Fibroblast of skin of right biceps (primary cell): ENCODE measurements around the gene FHDC1.
"Not testable (repeated sequence)": the region's sequence is repeated elsewhere in the genome, so short reads cannot be mapped to it uniquely, and the experiment has no call there.

Source experiments
- DNase-seq: peaks from one replicate; pipeline ENCODE4 v3.0.0-alpha.2; 2013

The FHDC1 gene, protein sequence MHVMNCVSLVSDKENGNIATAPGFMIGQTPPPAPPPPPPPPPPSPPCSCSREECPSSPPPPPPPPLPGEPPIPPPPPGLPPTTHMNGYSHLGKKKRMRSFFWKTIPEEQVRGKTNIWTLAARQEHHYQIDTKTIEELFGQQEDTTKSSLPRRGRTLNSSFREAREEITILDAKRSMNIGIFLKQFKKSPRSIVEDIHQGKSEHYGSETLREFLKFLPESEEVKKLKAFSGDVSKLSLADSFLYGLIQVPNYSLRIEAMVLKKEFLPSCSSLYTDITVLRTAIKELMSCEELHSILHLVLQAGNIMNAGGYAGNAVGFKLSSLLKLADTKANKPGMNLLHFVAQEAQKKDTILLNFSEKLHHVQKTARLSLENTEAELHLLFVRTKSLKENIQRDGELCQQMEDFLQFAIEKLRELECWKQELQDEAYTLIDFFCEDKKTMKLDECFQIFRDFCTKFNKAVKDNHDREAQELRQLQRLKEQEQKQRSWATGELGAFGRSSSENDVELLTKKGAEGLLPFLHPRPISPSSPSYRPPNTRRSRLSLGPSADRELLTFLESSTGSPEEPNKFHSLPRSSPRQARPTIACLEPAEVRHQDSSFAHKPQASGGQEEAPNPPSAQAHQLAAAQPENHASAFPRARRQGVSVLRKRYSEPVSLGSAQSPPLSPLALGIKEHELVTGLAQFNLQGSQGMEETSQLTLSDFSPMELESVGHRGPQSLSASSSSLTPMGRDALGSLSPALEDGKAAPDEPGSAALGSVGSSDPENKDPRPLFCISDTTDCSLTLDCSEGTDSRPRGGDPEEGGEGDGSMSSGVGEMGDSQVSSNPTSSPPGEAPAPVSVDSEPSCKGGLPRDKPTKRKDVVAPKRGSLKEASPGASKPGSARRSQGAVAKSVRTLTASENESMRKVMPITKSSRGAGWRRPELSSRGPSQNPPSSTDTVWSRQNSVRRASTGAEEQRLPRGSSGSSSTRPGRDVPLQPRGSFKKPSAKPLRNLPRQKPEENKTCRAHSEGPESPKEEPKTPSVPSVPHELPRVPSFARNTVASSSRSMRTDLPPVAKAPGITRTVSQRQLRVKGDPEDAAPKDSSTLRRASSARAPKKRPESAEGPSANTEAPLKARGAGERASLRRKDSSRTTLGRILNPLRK

GRCh38 chr4:152935631-152936445 lies at the start of gene FHDC1:
Gene FHDC1 (plus strand): TSS chr4:152936323. CDS start chr4:152943058, 6,735 bp downstream.
- DNase-seq, result no peak

DNA sequence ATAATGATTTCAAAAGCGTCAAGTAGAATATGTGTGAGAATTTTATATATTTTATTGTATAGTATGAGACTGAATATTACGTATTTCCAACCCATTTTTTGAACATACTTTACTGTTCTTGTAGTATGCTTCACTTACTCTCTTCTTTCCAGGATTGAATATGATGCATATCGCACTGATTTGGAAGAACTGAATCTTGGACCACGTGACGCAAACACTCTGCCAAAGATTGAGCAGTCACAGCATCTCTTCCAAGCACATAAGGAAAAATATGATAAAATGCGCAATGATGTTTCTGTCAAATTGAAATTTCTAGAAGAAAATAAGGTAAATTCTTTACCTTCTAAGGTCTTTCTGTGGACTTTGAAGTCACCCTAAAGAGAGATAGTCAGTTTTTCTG lies 48.1 kb upstream of the FHDC1 start:
- DNase-seq, result no peak

DNA sequence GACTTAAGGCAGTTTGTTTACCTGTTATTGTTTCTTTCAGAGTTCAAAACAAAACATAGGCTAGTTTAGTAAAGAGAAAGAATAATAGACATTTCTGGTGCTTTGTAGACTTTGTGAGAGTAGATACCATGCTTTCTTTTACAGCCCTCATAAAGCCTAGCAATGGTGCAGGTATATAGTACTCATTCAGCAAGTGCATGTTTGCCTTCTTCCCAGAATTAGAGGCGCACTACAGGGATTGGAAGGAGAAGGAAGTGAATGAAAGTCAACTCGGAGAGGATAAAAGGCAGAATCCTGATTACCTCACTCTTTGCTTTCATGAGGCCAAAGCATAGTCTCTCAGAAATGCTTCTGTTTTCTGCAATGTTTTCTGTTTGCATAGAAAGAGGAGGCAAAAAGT lies 43.1 kb upstream of the FHDC1 start:
- no peak for DNase-seq

- peak; percentile 79 for DNase-seq
Observed at GRCh38 chr4:152894673-152895072, 41.5 kb upstream of the FHDC1 start.

DNA sequence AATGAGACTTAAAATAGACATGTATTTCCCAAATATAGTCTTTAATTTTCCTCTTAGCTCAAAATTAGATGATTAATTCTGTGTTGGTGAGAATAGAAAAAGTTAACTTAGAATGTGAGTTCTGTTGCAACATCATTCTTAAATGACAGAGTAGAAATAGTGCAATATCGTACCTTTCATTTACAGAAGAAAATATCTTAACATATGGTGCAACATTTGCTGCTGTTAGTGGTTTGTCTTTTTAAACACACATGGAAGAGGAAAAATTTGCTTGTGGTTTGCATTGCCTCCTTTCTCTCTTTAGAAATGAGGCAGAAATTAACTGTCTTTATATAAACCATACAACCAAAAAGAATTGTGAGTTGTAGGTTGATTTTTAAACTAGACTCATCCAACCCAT lies 39.3 kb upstream of the FHDC1 start:
- peak; percentile 38 for DNase-seq

GRCh38 chr4:152898133-152898532 lies 38.0 kb upstream of the FHDC1 start:
- not testable (repeated sequence) for DNase-seq

DNA sequence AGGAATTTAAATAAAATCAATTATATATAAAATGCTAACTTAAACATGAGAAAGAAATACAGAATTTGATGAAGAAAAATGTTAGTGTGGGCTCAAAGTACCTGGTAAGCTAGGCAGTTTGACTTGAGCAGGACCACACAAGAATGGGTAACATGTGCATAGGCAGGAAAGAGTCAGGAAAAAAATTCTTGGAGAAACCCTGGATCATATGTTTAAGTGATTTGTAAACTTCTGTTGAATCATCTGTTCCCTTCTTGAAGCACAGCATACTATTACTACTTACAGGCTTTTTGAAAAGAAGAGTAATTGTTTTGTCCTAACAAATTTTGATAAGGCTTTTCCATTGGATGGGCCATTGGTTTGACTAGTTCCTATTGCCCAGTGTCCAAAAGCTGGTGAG lies 37.5 kb upstream of the FHDC1 start:
- no peak for DNase-seq

DNA sequence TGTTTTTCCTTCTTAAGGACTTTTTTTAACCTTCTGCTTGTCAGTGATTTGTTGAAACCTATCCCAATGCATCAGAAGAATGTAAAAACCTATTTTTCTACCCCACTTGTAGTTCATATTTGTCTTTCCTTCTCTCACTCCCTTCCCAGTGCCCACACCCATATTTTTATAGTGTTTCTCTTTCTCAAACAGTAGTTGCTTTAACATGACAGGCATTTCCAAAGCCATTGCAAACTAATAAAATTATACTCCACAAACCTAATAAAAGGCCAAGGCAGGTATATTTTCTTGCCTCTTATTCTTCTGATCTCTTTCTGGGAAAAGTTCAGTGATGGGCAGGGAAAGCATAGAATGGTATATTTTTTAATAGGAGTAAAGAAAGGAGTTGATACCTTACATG lies 35.7 kb upstream of the FHDC1 start:
- DNase-seq, result no peak

- DNase-seq, result no peak
Observed at GRCh38 chr4:152901205-152901604, 34.9 kb upstream of the FHDC1 start.

DNA sequence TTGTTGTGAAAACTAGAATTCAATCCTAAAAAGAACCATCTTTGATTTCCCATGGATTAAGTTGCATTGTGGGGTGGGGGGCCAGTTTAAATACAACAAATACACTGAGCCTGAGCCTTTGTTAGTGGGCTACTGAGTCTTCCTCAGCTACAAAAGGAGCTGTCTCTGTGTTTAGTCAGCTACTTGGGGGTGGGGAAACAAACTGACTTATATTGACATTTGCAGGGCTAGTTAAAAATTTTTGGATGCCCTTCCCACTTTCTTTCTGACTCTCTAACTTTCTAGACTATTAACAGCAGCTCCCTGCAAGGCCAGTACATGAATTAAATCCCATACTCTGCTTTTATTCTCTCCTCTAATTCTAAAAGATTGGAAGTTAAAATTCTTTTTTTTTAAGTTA lies 32.5 kb upstream of the FHDC1 start:
- no peak for DNase-seq

DNA sequence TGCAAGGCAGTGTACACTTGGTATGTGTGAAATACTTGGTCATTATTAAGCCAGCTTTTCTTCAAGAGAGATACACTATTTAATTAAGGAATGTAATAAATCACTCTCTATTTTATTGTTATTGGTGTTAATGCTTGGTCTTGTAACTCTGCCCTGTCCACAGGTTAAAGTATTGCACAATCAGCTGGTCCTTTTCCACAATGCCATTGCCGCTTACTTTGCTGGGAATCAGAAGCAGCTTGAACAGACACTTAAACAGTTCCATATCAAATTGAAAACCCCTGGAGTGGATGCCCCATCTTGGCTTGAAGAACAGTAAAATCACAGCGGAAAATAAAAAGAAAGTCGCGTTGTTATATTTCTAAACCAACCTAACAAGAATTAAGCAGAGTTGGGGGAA lies 26.2 kb upstream of the FHDC1 start:
- no peak for DNase-seq

DNA sequence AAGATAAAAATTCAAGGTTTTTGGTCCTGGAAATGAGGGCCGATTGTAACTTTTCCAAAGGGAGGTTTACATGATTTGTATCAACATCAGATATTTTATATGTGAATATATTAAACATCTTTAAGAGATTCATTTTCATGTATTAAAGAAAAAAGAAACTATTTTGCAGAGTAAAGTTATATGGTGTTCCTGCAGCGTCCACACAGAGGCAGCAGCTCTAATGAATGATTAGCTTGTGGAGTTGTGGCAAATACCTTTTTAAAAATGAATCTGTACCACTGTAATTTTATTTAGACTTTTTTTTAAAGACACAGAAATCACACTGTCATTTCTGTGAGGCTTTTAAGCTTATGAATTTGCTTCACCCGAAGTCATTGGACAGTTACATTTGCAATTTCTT lies 25.6 kb upstream of the FHDC1 start:
- DNase-seq, result no peak

GRCh38 chr4:152917543-152918395 lies 18.4 kb upstream of the FHDC1 start:
- DNase-seq, result no peak

DNA sequence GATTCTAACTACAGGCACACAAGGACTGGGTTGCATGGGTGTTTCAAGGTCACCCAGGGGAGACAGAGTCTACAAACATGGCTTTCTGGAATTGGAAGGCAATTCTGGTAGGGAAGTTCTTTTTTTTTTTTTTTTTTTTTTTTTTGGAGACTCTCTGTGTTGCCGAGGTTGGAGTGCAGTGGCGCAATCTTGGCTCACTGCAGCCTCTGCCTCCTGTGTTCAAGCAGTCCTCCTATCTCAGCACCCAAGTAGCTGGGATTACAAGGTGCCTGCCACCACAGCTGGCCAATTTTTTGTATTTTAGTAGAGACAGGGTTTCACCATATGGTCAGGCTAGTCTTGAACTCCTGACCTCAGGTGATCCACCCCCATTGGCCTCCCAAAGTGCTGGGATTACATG lies 16.3 kb upstream of the FHDC1 start:
- DNase-seq, result no peak

- peak; percentile 41 for DNase-seq
Observed at GRCh38 chr4:152920768-152921167, 15.4 kb upstream of the FHDC1 start.

DNA sequence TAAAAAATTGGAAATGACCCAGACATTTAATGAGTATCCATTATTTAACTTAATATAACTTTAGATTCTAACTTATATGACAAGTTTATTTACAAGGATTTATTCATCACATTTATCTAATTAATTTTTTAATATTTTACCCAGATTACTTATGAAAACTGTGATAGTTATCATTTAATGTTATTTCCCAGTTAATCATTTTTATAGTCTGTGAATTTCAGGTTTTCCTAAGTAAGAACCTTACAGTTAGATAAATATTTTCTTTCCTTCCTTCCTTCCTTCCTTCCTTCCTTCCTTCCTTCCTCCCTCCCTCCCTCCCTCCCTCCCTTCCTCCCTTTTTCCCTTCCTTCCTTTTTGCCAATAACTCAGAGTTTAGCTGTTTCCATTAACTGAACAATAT lies 14.8 kb upstream of the FHDC1 start:
- no peak for DNase-seq

- DNase-seq, result no peak
Observed at GRCh38 chr4:152925851-152926250, 10.3 kb upstream of the FHDC1 start.

DNA sequence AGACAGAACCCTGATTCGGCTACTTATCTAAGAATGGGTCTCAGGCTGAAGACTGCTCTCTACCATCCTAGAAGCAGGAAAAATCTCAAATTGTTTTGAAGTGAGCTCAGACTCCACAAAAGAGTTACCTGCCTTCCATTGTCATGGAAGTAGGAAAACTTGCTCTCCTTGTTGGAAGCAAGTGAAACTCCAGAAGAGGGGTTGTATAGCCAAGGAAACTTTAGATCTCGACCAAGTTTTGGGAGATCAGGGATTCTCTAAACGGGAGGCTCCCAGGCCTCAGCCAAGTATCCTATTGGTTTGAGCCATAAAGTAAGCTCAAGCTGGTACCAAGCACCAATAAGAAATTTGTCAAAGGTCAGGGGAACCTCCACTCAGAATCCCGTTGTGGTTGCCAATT lies 9.2 kb upstream of the FHDC1 start:
- DNase-seq, result no peak

DNA sequence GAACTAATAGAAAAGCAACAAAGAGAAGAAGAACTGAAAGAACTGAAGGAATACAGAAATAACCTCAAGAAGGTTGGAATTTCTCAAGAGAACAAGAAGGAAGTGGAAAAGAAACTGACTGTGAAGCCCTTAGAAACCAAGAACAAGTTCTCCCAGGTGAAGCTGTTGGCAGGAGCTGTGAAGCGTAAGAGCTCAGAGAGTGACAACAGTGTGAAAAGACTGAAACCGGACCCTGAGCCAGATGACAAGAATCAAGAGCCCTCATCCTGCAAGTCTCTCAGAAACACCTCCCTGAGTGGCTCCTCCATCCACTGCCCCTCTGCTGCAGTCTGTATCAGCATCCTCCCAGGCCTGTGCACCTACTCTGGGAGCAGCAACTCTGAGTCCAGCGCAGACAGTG lies 8.4 kb upstream of the FHDC1 start:
- no peak for DNase-seq

DNA sequence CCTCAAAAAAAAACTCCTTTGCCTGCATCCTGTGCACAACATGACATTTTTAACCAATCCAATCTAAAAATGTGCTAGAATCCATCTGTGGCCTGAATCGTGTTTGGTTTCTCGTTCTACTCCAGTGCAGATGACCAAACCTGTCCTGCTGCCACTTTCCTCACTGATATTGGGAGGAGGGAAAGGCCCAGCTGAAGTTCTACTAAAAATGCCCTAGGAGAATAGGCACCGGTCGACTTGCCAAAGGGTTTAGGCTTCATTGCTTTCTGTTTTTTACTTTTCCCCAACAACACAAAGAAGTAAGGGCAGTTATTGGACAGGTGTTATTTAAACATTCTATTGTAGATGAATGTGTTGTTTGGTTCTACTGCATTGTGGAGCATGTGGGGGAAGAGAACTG lies 7.8 kb upstream of the FHDC1 start:
- DNase-seq, result no peak

GRCh38 chr4:152929888-152930287 lies 6.2 kb upstream of the FHDC1 start:
- no peak for DNase-seq

DNA sequence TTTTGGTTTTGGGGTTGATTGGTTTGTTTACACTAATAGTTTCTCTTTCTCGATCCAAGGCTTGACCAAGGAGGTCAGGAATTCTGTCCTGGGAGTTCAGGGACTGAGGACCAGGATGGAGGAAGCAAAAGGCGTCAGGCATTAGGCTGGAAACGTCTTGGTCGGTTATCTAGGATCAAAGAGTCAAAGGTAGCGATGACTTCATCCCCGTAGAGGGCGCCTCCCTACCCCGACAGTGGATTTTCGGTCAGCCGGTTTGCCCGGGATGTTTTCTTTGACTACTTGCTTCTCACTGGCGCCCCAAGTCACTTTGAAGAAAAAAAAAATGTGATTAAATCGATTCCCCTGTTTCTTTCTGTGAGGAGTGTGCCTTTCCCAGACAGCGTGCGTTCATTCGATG lies 980 bp upstream of the FHDC1 start:
- DNase-seq, result no peak
